GM12873 (cell line): ENCODE data around the gene LYPD6B.

Source experiments
- TF ChIP-seq, protein P1 (sequence below): IDR thresholded peaks from 2 replicates; pipeline ENCODE4 v1.5.1; 2012; ENCODE audit warnings: low read depth, mild to moderate bottlenecking, moderate library complexity, low read length, control low read depth; ENCODE audit not compliant: insufficient read depth; ENCODE audit errors: missing control alignments

LYPD6B gene

DNA sequence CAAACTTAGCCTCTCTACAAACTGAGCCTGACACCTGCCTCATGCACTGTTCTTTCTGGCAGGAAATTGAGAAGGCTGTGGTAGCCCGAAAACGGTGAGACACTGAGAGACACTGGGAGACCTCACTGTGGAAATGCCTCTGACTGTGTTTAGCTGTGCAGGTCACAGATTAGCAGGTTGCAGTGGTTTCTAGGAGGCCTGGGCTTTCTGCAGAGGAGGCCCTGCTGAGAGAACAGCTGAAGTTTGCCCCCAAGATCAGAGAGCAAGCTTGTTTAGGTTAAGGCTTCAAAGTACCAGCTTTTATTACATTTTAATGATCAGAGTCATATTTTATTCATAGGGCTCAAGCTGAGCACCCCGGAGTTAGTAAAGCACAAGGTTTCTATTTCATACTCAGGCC, 223.2 kb downstream of the LYPD6B start:
- TF ChIP-seq, protein P1, sequence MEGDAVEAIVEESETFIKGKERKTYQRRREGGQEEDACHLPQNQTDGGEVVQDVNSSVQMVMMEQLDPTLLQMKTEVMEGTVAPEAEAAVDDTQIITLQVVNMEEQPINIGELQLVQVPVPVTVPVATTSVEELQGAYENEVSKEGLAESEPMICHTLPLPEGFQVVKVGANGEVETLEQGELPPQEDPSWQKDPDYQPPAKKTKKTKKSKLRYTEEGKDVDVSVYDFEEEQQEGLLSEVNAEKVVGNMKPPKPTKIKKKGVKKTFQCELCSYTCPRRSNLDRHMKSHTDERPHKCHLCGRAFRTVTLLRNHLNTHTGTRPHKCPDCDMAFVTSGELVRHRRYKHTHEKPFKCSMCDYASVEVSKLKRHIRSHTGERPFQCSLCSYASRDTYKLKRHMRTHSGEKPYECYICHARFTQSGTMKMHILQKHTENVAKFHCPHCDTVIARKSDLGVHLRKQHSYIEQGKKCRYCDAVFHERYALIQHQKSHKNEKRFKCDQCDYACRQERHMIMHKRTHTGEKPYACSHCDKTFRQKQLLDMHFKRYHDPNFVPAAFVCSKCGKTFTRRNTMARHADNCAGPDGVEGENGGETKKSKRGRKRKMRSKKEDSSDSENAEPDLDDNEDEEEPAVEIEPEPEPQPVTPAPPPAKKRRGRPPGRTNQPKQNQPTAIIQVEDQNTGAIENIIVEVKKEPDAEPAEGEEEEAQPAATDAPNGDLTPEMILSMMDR, result no peak
